ENCODE measurements around the gene PIK3R3. TPM values are rescaled to one million over a fixed set of nuclear protein-coding genes. Genes with fewer than 3 reads are reported as not detected.

Gene PIK3R3
- total RNA-seq, 1 experiment from 2014 or later: 1.6 TPM

DNA sequence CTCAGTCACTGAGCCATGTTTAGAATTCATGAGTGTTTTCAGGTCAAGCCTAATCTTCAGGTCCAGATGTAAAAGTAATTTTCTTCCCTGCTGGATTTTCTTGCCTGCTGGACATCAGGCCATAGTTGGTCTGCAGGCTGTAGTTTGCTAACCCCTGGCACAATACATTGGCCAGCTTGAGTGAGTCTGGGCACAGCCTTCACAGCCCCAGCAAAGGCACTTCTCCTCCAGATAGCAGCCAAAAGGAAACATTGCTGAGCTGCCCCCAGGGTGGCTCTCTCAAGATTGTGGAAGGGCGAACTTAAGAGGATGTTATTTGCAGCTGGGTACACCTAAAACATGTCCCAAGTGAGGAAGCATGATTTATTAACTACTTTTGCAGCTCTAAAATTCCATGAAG lies 126.8 kb downstream of the PIK3R3 start:
- Histone ChIP-seq H2AFZ (ENCODE audit: low read depth, low read length, poor library complexity, severe bottlenecking) (no peak overlapping the region), H3K9me3 (ENCODE audit: control insufficient read depth in 1 of 2, insufficient read depth in 1 of 2, low read depth in 1 of 2, low read length in 2 of 2) (no peaks in the 10 kb centered on the region), H4K20me1 (ENCODE audit: insufficient read depth) (no peaks in the 10 kb centered on the region), H3K27ac (ENCODE audit: low read depth, low read length) (no peak overlapping the region), H3K79me2 (ENCODE audit: insufficient read depth, low read length) (no peaks in the 10 kb centered on the region), H3K9ac (ENCODE audit: low read length) (no peak overlapping the region), H3K4me3 (replicated peaks in 1 of 2; ENCODE audit: low read depth in 1 of 2, low read length in 2 of 2) (no peak overlapping the region), H3K4me1 (ENCODE audit: control insufficient read depth in 1 of 2, insufficient read depth in 2 of 2, low read length in 2 of 2) (no peaks in the 10 kb centered on the region), H3K27me3 (ENCODE audit: insufficient read depth, low read length) (no peaks in the 10 kb centered on the region), H3K36me3 (ENCODE audit: control insufficient read depth in 1 of 2, insufficient read depth in 2 of 2, low read length in 2 of 2) (peaks cover 20 to 22% of the 10 kb centered on the region in 2 experiments; a peak in 3 of 4 replicates), H3K4me2 (ENCODE audit: low read length) (no peak overlapping the region), H3K9me2 (ENCODE audit: insufficient read depth) (no peaks in the 10 kb centered on the region)
- intact Hi-C loops (cut with micrococcal nuclease): no loop called here
- ATAC-seq (no peak), DNase-seq (ENCODE audit: low read depth, low spot score) (no peak)
- ChIA-PET CTCF (no interaction called here), RAD21 (ENCODE audit: low non-redundant PET in 1 of 2, low total read pairs in 2 of 2, uncharacterized antibody in 2 of 2, unreplicated experiment in 2 of 2) (no interaction called here), POLR2A (no interaction called here)
- no TSS peak for BruUV-seq (replicated peaks)
- TF ChIP-seq, protein P1, sequence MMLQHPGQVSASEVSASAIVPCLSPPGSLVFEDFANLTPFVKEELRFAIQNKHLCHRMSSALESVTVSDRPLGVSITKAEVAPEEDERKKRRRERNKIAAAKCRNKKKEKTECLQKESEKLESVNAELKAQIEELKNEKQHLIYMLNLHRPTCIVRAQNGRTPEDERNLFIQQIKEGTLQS (IDR thresholded peaks at IDR 0.05): no peak
- no peak for TF ChIP-seq EGR1 (IDR thresholded peaks at IDR 0.05; ENCODE audit: low read depth)

DNA sequence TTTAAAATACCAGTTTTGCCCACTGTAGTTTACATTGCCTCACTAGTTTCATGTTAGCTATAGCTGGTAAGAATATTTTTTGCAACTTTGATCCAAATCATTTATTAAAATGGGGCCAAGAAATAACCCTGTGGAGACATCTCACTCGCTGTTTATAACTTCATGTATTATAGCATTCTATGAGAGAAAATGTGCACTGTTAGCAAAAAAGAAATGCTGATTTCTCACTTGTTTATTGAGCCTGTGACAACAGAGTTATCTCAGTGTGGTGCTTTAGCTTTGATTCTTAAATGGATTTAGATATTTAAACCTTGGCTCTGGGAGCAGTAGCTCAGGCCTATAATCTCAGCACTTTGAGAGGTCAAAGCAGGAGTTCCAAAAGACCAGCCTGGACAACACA lies 127.9 kb downstream of the PIK3R3 start:
- no peaks in the 10 kb centered on the region for H4K20me1 ChIP-seq (ENCODE audit: insufficient read depth)
- ChIA-PET CTCF (no interaction called here), POLR2A (no interaction called here), RAD21 (ENCODE audit: low non-redundant PET in 1 of 2, low total read pairs in 2 of 2, uncharacterized antibody in 2 of 2, unreplicated experiment in 2 of 2) (no interaction called here)
- no peak for TF ChIP-seq YY1 (IDR thresholded peaks at IDR 0.05; ENCODE audit: extremely low read depth, insufficient replicate concordance, low read depth, low read length)
- TF ChIP-seq, protein P1 (IDR thresholded peaks at IDR 0.05): no peak
- TF ChIP-seq SP1 (IDR thresholded peaks at IDR 0.05; ENCODE audit: low read depth): no peak
- TF ChIP-seq EGR1 (IDR thresholded peaks at IDR 0.05; ENCODE audit: low read depth): no peak
- TF ChIP-seq SRF (IDR thresholded peaks at IDR 0.05; ENCODE audit: low read depth): no peak
- TF ChIP-seq, protein P2, sequence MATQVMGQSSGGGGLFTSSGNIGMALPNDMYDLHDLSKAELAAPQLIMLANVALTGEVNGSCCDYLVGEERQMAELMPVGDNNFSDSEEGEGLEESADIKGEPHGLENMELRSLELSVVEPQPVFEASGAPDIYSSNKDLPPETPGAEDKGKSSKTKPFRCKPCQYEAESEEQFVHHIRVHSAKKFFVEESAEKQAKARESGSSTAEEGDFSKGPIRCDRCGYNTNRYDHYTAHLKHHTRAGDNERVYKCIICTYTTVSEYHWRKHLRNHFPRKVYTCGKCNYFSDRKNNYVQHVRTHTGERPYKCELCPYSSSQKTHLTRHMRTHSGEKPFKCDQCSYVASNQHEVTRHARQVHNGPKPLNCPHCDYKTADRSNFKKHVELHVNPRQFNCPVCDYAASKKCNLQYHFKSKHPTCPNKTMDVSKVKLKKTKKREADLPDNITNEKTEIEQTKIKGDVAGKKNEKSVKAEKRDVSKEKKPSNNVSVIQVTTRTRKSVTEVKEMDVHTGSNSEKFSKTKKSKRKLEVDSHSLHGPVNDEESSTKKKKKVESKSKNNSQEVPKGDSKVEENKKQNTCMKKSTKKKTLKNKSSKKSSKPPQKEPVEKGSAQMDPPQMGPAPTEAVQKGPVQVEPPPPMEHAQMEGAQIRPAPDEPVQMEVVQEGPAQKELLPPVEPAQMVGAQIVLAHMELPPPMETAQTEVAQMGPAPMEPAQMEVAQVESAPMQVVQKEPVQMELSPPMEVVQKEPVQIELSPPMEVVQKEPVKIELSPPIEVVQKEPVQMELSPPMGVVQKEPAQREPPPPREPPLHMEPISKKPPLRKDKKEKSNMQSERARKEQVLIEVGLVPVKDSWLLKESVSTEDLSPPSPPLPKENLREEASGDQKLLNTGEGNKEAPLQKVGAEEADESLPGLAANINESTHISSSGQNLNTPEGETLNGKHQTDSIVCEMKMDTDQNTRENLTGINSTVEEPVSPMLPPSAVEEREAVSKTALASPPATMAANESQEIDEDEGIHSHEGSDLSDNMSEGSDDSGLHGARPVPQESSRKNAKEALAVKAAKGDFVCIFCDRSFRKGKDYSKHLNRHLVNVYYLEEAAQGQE (IDR thresholded peaks at IDR 0.05; ENCODE audit: low read depth): no peak
- no peak for TF ChIP-seq TCF7L2 (IDR thresholded peaks at IDR 0.05; ENCODE audit: borderline replicate concordance, extremely low read depth, insufficient read depth, insufficient read length)
- TF ChIP-seq, protein P3, sequence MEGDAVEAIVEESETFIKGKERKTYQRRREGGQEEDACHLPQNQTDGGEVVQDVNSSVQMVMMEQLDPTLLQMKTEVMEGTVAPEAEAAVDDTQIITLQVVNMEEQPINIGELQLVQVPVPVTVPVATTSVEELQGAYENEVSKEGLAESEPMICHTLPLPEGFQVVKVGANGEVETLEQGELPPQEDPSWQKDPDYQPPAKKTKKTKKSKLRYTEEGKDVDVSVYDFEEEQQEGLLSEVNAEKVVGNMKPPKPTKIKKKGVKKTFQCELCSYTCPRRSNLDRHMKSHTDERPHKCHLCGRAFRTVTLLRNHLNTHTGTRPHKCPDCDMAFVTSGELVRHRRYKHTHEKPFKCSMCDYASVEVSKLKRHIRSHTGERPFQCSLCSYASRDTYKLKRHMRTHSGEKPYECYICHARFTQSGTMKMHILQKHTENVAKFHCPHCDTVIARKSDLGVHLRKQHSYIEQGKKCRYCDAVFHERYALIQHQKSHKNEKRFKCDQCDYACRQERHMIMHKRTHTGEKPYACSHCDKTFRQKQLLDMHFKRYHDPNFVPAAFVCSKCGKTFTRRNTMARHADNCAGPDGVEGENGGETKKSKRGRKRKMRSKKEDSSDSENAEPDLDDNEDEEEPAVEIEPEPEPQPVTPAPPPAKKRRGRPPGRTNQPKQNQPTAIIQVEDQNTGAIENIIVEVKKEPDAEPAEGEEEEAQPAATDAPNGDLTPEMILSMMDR (IDR thresholded peaks at IDR 0.05 in 2 of 3, conservative IDR thresholded peaks at IDR 0.05 in 1 of 3; ENCODE audit: borderline replicate concordance in 1 of 3, insufficient read depth in 1 of 3, low read depth in 2 of 3, low read length in 2 of 3): no peak
- TF ChIP-seq, protein P4, sequence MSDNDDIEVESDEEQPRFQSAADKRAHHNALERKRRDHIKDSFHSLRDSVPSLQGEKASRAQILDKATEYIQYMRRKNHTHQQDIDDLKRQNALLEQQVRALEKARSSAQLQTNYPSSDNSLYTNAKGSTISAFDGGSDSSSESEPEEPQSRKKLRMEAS (IDR thresholded peaks at IDR 0.05): no peak
- TF ChIP-seq EZH2phosphoT487 (IDR thresholded peaks at IDR 0.05; ENCODE audit: borderline replicate concordance): no peak
- no peak for TF ChIP-seq SIN3A (IDR thresholded peaks at IDR 0.05; ENCODE audit: low read depth)
- H3K4me2 ChIP-seq (ENCODE audit: low read length): no peak overlapping the region
- BruUV-seq (replicated peaks): no TSS peak
- H3K27me3 ChIP-seq (ENCODE audit: insufficient read depth, low read length): no peaks in the 10 kb centered on the region
- ATAC-seq (no peak), DNase-seq (ENCODE audit: low read depth, low spot score) (no peak)
- no peaks in the 10 kb centered on the region for H3K79me2 ChIP-seq (ENCODE audit: insufficient read depth, low read length)
- H3K4me3 ChIP-seq (replicated peaks in 1 of 2; ENCODE audit: low read depth in 1 of 2, low read length in 2 of 2): no peak overlapping the region
- no peak overlapping the region for H3K9ac ChIP-seq (ENCODE audit: low read length)
- intact Hi-C loops (cut with micrococcal nuclease): no loop called here
- no peaks in the 10 kb centered on the region; a peak in 1 of 4 replicates for H3K4me1 ChIP-seq (ENCODE audit: control insufficient read depth in 1 of 2, insufficient read depth in 2 of 2, low read length in 2 of 2)
- H3K36me3 ChIP-seq (ENCODE audit: control insufficient read depth in 1 of 2, insufficient read depth in 2 of 2, low read length in 2 of 2): peaks cover 22 to 25% of the 10 kb centered on the region in 2 experiments; a peak in 3 of 4 replicates
- no peaks in the 10 kb centered on the region for H3K9me2 ChIP-seq (ENCODE audit: insufficient read depth)
- no peaks in the 10 kb centered on the region for H3K9me3 ChIP-seq (ENCODE audit: control insufficient read depth in 1 of 2, insufficient read depth in 1 of 2, low read depth in 1 of 2, low read length in 2 of 2)
- no peak overlapping the region for H3K27ac ChIP-seq (ENCODE audit: low read depth, low read length)
- H2AFZ ChIP-seq (ENCODE audit: low read depth, low read length, poor library complexity, severe bottlenecking): no peak overlapping the region
